AG04450 (cell line): ENCODE results near the gene MCAT. TPM values are rescaled to one million over a fixed set of nuclear protein-coding genes. Genes with fewer than 3 reads are reported as not detected.

Experiments used
- CTCF ChIA-PET: fragments of 300-600, 350-600 bp; formaldehyde crosslinking; extraction: SDS; loops from one replicate; lab custom pipeline; 2022; ENCODE audit warnings: antibody characterized with exemption, inconsistent platforms; lab: Charles Lee
- POLR2A ChIA-PET: fragments of 350-600 bp; formaldehyde crosslinking; extraction: SDS; loops from one replicate; lab custom pipeline; 2021; ENCODE audit warnings: antibody characterized with exemption, inconsistent platforms; lab: Yijun Ruan, JAX
- DNase-seq: peaks from one replicate; pipeline ENCODE4 v3.0.0-alpha.2; 2011; ENCODE audit warnings: low read depth, low spot score
- H3K27ac ChIP-seq: one replicate; pipeline ENCODE4 v1.5.1; 2012; ENCODE audit warnings: low read depth, low read length, control low read depth
- H3K27me3 ChIP-seq: one replicate; pipeline ENCODE4 v1.6.0; 2012; ENCODE audit warnings: low read length; ENCODE audit not compliant: control insufficient read depth, insufficient read depth
- H3K4me3 ChIP-seq: 2 replicates; pipeline ENCODE4 v1.5.1; 2011; ENCODE audit warnings: mild to moderate bottlenecking, low read depth, low read length, control low read depth
- H3K9me3 ChIP-seq: 2 replicates; pipeline ENCODE4 v1.5.1; 2012; ENCODE audit warnings: low read length; ENCODE audit not compliant: control insufficient read depth, insufficient read depth
- polyA plus RNA-seq: library from polyadenylated mRNA; depleted of rRNA; stranded (reverse); fragments of >200 nt; gene quantifications from 2 replicates; pipeline ENCODE4 v1.2.3, GENCODE V29; 2011
- TF ChIP-seq, protein P1 (sequence below): IDR thresholded peaks from 2 replicates; pipeline ENCODE4 v1.5.1; 2011; ENCODE audit warnings: low read depth, low read length, control low read depth, inconsistent platforms

MCAT gene
- polyA plus RNA-seq, 1 experiment = 10.5 TPM

DNA sequence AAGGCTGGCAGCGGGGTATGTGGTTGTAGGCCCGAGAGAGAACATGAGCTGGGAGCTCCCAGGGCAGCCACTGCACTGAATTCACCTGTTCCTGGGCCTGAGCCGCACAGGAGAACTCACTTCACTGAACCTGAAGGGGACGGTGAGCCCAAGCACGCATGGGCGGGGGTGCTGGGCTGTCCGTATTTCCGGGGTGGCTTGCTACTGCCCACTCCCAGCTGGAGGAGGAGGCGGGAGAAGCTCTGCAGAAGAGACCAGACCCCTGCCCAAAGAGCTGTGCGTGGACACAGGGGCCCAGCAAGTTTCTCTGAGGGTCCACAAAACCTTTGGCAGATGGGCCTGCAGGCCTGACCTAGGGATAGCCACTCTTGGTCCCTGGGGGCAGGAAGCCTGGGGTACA lies 38.9 kb upstream of the MCAT start:
- POLR2A ChIA-PET = no interaction called here
- H3K4me3 ChIP-seq = no peak overlapping the region
- no peaks in the 10 kb centered on the region; the same call in 1 of the 2 replicates for H3K9me3 ChIP-seq
- H3K27me3 ChIP-seq = no peaks in the 10 kb centered on the region
- DNase-seq = no peak
- TF ChIP-seq, protein P1, sequence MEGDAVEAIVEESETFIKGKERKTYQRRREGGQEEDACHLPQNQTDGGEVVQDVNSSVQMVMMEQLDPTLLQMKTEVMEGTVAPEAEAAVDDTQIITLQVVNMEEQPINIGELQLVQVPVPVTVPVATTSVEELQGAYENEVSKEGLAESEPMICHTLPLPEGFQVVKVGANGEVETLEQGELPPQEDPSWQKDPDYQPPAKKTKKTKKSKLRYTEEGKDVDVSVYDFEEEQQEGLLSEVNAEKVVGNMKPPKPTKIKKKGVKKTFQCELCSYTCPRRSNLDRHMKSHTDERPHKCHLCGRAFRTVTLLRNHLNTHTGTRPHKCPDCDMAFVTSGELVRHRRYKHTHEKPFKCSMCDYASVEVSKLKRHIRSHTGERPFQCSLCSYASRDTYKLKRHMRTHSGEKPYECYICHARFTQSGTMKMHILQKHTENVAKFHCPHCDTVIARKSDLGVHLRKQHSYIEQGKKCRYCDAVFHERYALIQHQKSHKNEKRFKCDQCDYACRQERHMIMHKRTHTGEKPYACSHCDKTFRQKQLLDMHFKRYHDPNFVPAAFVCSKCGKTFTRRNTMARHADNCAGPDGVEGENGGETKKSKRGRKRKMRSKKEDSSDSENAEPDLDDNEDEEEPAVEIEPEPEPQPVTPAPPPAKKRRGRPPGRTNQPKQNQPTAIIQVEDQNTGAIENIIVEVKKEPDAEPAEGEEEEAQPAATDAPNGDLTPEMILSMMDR = no peak
- CTCF ChIA-PET = interaction anchor here (0.6 kb wide), 1 partner anchor 262 kb away, joined by 7 read pairs; no protein-coding TSS in a partner anchor
- no peak overlapping the region for H3K27ac ChIP-seq

DNA sequence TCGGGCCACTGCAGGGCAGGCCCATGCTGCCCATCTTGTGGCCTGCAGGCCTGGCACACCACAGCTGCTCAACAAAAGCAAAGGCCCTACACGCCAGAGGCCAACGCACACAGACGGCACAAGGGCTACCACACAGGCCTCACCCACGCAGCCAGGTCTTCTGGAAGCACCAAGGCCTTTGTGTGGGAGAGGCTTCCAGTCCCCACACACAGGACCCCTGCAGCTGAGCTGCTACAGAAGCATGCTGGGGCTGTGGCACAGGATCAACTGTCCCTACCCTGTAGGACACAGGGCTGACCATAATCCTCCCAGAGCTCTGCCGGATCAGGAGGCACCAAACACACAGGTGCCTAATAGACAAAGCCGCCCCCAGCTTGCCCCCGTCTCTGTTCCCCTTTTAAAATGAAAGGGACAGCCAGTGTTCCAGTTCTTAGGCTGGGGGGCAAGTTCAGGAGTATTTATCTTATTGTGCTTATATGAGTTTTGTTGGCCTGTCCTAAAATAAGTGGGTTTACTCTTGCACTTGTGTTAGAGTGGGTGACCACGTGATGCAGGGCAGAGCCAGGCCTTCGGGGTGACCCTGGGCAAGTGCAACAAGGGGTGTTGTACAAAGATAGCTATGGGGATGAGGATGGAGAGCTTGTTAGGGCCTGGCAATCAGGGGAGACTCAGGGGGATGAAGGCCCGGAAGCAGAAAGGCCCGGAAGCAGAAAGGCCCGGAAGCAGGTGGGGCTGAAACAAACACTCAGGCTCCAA lies 38.3 kb upstream of the MCAT start:
- H3K4me3 ChIP-seq = no peak overlapping the region
- POLR2A ChIA-PET = no interaction called here
- CTCF ChIA-PET = interaction anchor here (0.6 kb wide), 1 partner anchor 261 kb away, joined by 7 read pairs; no protein-coding TSS in a partner anchor

DNA sequence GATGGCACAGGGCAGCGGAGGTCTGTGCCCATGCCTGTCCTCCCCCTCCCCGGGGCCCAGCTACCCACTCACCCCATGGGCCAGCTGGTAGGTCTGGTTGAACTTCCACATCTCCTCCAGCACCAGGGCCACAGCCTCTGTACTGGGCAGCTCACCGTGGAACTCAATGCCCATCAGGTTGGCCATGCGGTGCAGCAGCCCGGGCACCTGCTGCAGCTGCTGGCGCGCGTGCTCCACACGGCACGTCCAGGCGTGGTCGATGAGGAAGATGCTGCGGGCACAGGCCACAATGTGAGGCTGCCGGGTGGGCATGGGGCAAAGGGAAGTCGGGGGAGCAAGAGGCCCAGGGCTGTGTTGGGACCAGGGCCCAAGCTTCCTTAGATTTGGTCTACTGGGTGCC lies 37.5 kb upstream of the MCAT start:
- Histone ChIP-seq H3K9me3 (no peaks in the 10 kb centered on the region; the same call in 1 of the 2 replicates), H3K27ac (no peak overlapping the region), H3K27me3 (no peaks in the 10 kb centered on the region), H3K4me3 (no peak overlapping the region)
- TF ChIP-seq, protein P1 = no peak
- POLR2A ChIA-PET = no interaction called here
- DNase-seq = no peak
- CTCF ChIA-PET = no interaction called here

More for the DNA sequence above, 38.3 kb upstream of the MCAT start:
- DNase-seq = no peak
- no peak overlapping the region for H3K27ac ChIP-seq
- H3K27me3 ChIP-seq = no peaks in the 10 kb centered on the region
- TF ChIP-seq, protein P1 = no peak
- no peaks in the 10 kb centered on the region; the same call in 1 of the 2 replicates for H3K9me3 ChIP-seq

DNA sequence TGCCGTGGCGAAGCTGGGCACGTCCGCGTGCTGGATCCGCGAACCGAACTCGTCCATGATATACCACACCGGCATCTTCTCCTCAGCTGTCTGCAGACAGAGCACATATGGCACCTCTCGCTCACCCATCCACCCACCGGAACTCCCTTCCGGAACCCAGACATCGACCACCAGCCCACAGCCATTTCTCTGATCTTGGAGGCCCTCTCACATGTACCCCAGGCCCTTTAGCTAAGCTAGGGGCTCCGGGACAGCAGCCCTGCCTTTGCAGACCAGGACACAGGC lies 36.7 kb upstream of the MCAT start:
- CTCF ChIA-PET = no interaction called here
- Histone ChIP-seq H3K27ac (no peak overlapping the region), H3K9me3 (no peaks in the 10 kb centered on the region; the same call in 1 of the 2 replicates), H3K4me3 (no peak overlapping the region), H3K27me3 (no peaks in the 10 kb centered on the region)
- DNase-seq = no peak
- TF ChIP-seq, protein P1 = no peak
- POLR2A ChIA-PET = no interaction called here

DNA sequence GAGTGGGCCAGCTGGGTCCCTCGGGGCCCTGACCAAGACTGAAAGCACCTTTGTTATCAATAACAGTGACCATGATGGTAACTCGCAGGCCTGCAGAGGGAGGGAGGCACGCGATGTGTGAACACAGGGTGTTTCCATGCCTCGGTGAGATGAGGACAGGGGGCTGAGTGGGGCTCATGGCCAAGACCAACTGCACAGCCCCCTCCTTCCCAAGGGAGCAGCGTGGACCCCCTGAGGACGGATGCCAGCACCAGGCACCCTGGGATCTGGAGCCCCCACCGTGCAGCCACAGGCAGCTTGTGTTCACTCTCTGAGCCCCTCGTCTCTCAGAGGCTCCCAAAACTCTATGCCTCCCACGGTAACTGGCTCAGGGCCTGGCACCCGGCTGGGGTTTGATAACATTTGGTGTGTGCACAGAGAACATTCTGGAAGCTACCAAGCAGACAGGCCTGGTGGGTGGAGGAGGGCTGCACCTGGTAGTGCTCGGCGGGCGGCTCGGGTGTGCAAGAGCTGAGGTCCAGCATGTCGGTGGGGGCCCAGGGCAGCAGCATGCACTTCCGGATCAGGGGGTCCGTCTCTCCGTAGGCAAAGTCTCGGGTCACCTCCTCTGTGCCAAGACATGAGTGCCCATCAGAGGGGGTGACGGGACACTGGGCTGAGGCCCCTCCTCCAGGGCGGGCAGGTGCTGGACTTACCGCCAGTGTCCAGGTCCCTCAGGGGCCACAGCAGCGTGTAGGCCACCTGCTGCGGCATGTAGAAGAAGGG lies 36.1 kb upstream of the MCAT start:
- Histone ChIP-seq H3K27ac (no peak overlapping the region), H3K4me3 (no peak overlapping the region), H3K27me3 (no peaks in the 10 kb centered on the region), H3K9me3 (no peaks in the 10 kb centered on the region; the same call in 1 of the 2 replicates)
- ChIA-PET CTCF (interaction anchor here (1.8 kb wide), 1 partner anchor 8 kb away, joined by 4 read pairs; no protein-coding TSS in a partner anchor), POLR2A (no interaction called here)
- TF ChIP-seq, protein P1 = no peak
- no peak for DNase-seq
